ENCODE data around the gene ACER1.

DNA sequence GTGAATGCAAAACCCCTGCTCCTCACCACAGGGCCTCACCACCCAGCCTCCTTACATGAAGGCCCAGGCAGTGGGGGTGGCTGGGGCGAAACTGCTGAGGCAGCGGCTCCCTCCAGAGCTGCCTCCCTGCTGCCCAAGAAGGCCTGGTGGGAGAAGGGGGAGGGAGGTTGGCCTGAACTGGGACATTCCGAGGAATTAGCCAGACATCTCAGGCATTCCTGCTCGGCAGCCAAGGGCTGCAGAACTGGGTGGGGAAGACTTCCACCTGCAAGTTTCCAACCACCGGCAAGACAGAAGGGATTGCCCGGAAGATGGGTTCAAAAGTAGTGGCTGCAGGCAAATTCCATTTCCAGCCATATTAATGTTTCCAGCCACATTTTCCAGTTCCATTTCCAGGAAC lies 44.6 kb upstream of the ACER1 start:
- TF ChIP-seq POLR2A (IDR thresholded peaks at IDR 0.05), result no peak
- TF ChIP-seq, protein P1, sequence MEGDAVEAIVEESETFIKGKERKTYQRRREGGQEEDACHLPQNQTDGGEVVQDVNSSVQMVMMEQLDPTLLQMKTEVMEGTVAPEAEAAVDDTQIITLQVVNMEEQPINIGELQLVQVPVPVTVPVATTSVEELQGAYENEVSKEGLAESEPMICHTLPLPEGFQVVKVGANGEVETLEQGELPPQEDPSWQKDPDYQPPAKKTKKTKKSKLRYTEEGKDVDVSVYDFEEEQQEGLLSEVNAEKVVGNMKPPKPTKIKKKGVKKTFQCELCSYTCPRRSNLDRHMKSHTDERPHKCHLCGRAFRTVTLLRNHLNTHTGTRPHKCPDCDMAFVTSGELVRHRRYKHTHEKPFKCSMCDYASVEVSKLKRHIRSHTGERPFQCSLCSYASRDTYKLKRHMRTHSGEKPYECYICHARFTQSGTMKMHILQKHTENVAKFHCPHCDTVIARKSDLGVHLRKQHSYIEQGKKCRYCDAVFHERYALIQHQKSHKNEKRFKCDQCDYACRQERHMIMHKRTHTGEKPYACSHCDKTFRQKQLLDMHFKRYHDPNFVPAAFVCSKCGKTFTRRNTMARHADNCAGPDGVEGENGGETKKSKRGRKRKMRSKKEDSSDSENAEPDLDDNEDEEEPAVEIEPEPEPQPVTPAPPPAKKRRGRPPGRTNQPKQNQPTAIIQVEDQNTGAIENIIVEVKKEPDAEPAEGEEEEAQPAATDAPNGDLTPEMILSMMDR (IDR thresholded peaks at IDR 0.05), result no peak
